ENCODE measurements around the gene ROGDI. TPM values are rescaled to one million over a fixed set of nuclear protein-coding genes. Genes with fewer than 3 reads are reported as not detected.

ROGDI gene
- total and polyA plus RNA-seq, 2 donors (not counting 3 experiments of a cell fraction or from before 2014, with no cell fraction given): 12.0 to 36.9 TPM

DNA sequence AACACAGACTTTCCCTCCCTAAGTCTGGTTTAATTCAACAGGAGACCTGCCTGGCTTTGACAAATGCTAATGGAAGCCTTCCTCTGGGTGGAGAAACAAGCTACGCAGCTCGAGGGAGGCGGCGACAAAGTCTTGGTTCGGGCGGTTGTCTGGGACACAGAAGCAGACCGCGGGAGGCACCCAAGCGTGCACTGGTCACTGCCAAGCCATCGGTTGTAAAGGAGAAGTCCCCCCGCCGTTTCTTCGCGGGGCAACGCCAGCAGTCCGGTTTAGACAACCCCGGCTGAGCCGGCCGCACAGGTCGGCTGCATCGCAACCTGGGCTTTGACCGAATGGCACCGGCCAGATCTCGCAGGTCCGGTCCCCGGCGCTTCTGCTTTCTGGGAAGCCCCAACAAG, 44.1 kb upstream of the ROGDI start:
- H3K27me3 ChIP-seq (ENCODE audit: control insufficient read depth in 2 of 2, insufficient read depth in 2 of 2, low read length in 2 of 2): no peaks in the 10 kb centered on the region
- H2AFZ ChIP-seq (ENCODE audit: low read depth, low read length): peak overlapping the region; percentile 94
- FAIRE-seq (no peak), DNase-seq (ENCODE audit: low read depth, low spot score) (peak; percentile 77)
- dilution Hi-C loops (cut with MboI; ENCODE audit: extremely low pct_ligation_motif_present, low sequenced_read_pairs): no loop called here
- ChIA-PET POLR2A (no interaction called here), CTCF (interaction anchor here (0.9 to 1.3 kb wide), 3 partner anchors 10 to 109 kb away, joined by 3 to 5 read pairs (median 3); no protein-coding TSS in a partner anchor)
- no peak for TF ChIP-seq EZH2 (IDR thresholded peaks at IDR 0.05; ENCODE audit: borderline replicate concordance, low read depth, low read length, severe bottlenecking)
- peak; percentile 77 for TF ChIP-seq POLR2A (IDR thresholded peaks at IDR 0.05; ENCODE audit: low read depth, low read length)
- H4K20me1 ChIP-seq (replicated peaks; ENCODE audit: control insufficient read depth, extremely low read depth, insufficient read depth, low read length): peaks cover 4% of the 10 kb centered on the region
- H3K4me3 ChIP-seq (replicated peaks in 1 of 3; ENCODE audit: insufficient read depth in 1 of 3, low read depth in 1 of 3, low read length in 3 of 3): peak overlapping the region; percentile 66 to 96 (median 85)
- H3K9me3 ChIP-seq (replicated peaks; ENCODE audit: control insufficient read depth, insufficient read depth, low read length): no peaks in the 10 kb centered on the region
- H3K27ac ChIP-seq (ENCODE audit: insufficient read depth, low read depth, low read length): peak overlapping the region; percentile 84
- peaks cover 69% of the 10 kb centered on the region for H3K79me2 ChIP-seq (ENCODE audit: control insufficient read depth, insufficient read depth, low read length)
- H3K36me3 ChIP-seq (ENCODE audit: control insufficient read depth in 2 of 2, extremely low read depth in 1 of 2, insufficient read depth in 2 of 2, low read length in 2 of 2): peaks cover 9 to 10% of the 10 kb centered on the region in 2 experiments
- H3K9me1 ChIP-seq (replicated peaks; ENCODE audit: control insufficient read depth, extremely low read depth, insufficient read depth, low read length): no peaks in the 10 kb centered on the region
- H3K4me2 ChIP-seq (ENCODE audit: insufficient read depth, low read length): peak overlapping the region; percentile 85
- peaks cover 33% of the 10 kb centered on the region for H3K4me1 ChIP-seq (ENCODE audit: control insufficient read depth, extremely low read depth, insufficient read depth, low read length)
- no TSS peak for BruUV-seq (replicated peaks)
- intact Hi-C loops (cut with micrococcal nuclease): loop anchor here (2.0 kb wide), 1 partner anchor 98 kb away; no protein-coding TSS in a partner anchor
- peak overlapping the region; percentile 90 for H3K9ac ChIP-seq (replicated peaks; ENCODE audit: extremely low read depth, insufficient read depth, low read length)

DNA sequence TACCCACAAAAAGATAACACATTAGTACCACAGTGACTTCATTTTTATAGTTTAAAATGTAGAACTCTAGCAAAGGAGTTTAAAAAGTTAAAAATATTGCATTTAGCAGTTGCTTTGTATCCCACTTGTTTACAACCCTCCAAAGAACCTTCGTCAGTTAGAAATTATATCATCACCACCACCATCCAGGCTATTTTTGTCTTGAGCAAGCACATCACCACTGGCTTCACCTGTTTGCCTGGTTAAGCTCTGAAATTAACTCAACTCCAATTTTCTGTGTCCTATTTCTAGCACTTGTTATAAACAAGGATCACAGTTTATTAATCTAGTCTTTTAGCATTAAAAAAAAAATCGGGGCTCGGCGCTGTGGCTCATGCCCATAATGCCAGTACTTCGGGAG, 38.6 kb upstream of the ROGDI start:
- peaks cover 23% of the 10 kb centered on the region for H3K79me2 ChIP-seq (ENCODE audit: control insufficient read depth, insufficient read depth, low read length)
- H3K27ac ChIP-seq (ENCODE audit: insufficient read depth, low read depth, low read length): no peak overlapping the region
- ChIA-PET POLR2A (no interaction called here), CTCF (no interaction called here)
- H3K9ac ChIP-seq (replicated peaks; ENCODE audit: extremely low read depth, insufficient read depth, low read length): no peak overlapping the region
- H3K36me3 ChIP-seq (ENCODE audit: control insufficient read depth in 2 of 2, extremely low read depth in 1 of 2, insufficient read depth in 2 of 2, low read length in 2 of 2): peaks cover 25 to 42% of the 10 kb centered on the region in 2 experiments
- TF ChIP-seq MYC (IDR thresholded peaks at IDR 0.05; ENCODE audit: low read depth, low read length) (no peak), FOS (IDR thresholded peaks at IDR 0.05; ENCODE audit: borderline replicate concordance, insufficient read depth, low read length) (no peak), POLR2A (IDR thresholded peaks at IDR 0.05; ENCODE audit: low read depth, low read length) (no peak)
- DNase-seq (ENCODE audit: low read depth, low spot score) (no peak), FAIRE-seq (no peak)
- dilution Hi-C loops (cut with MboI; ENCODE audit: extremely low pct_ligation_motif_present, low sequenced_read_pairs) (no loop called here), intact Hi-C loops (cut with micrococcal nuclease) (no loop called here)
- H3K9me3 ChIP-seq (replicated peaks; ENCODE audit: control insufficient read depth, insufficient read depth, low read length): no peaks in the 10 kb centered on the region
- peaks cover 6% of the 10 kb centered on the region for H3K4me1 ChIP-seq (ENCODE audit: control insufficient read depth, extremely low read depth, insufficient read depth, low read length)
- no peak overlapping the region for H3K4me2 ChIP-seq (ENCODE audit: insufficient read depth, low read length)
- BruUV-seq (replicated peaks): no TSS peak
- H4K20me1 ChIP-seq (replicated peaks; ENCODE audit: control insufficient read depth, extremely low read depth, insufficient read depth, low read length): peaks cover 2% of the 10 kb centered on the region
- H3K9me1 ChIP-seq (replicated peaks; ENCODE audit: control insufficient read depth, extremely low read depth, insufficient read depth, low read length): no peaks in the 10 kb centered on the region
- no peaks in the 10 kb centered on the region for H3K27me3 ChIP-seq (ENCODE audit: control insufficient read depth in 2 of 2, insufficient read depth in 2 of 2, low read length in 2 of 2)
- H3K4me3 ChIP-seq (replicated peaks in 1 of 3; ENCODE audit: insufficient read depth in 1 of 3, low read depth in 1 of 3, low read length in 3 of 3): no peak overlapping the region
- H2AFZ ChIP-seq (ENCODE audit: low read depth, low read length): no peak overlapping the region
